WTC11 (cell line): Measurements from ENCODE around the gene CD19. TPM values are rescaled to one million over a fixed set of nuclear protein-coding genes. Genes with fewer than 3 reads are reported as not detected.

Experiments
- ATAC-seq: fragments of 200-7000 bp; cut with Tn5 transposase; 2 replicates; pipeline ENCODE4 v1.10.0; 2021; ENCODE audit warnings: mild to moderate bottlenecking, moderate library complexity
- CTCF ChIA-PET: fragments of 300-600 bp; sonication (Branson Sonifier 250); formaldehyde crosslinking; loops from one replicate; lab custom pipeline; 2021; ENCODE audit warnings: antibody characterized with exemption; lab: Charles Lee
- POLR2A ChIA-PET: fragments of 350-600 bp; sonication (Branson Sonifier 250); formaldehyde crosslinking; loops from one replicate; lab custom pipeline; 2021; ENCODE audit warnings: antibody characterized with exemption; lab: Charles Lee
- DNase-seq: peaks from one replicate; pipeline ENCODE4 v3.0.0; 2021; ENCODE audit warnings: low spot score
- H3K27ac Mint-ChIP-seq: 2 replicates; pipeline ENCODE4 v1.8.0; 2021; ENCODE audit warnings: mixed read lengths
- H3K27me3 Mint-ChIP-seq: 2 replicates; pipeline ENCODE4 v1.8.0; 2021; ENCODE audit warnings: low read depth, mild to moderate bottlenecking, moderate library complexity, mixed read lengths
- H3K36me3 Mint-ChIP-seq: 2 replicates; pipeline ENCODE4 v1.8.0; 2021; ENCODE audit warnings: mixed read lengths
- H3K4me1 Mint-ChIP-seq: 2 replicates; pipeline ENCODE4 v1.8.0; 2022; ENCODE audit warnings: mixed read lengths
- H3K4me3 Mint-ChIP-seq: 2 replicates; pipeline ENCODE4 v1.8.0; 2021; ENCODE audit warnings: mild to moderate bottlenecking, moderate library complexity, mixed read lengths
- H3K9me3 Mint-ChIP-seq: 2 replicates; pipeline ENCODE4 v1.8.0; 2021; ENCODE audit warnings: mixed read lengths
- EMX1 ChIP-seq: fragments of 250-450 bp; sonication (Bioruptor Pico); IDR thresholded peaks from 2 replicates; pipeline ENCODE4 v1.8.0; 2021; ENCODE audit warnings: mild to moderate bottlenecking
- ESRRA ChIP-seq: sonication (generic); formaldehyde crosslinking; IDR thresholded peaks from 2 replicates; pipeline ENCODE4 v1.8.1; 2022; ENCODE audit warnings: mild to moderate bottlenecking, missing genetic modification reagents, borderline replicate concordance
- FOXK1 ChIP-seq: sonication (generic); formaldehyde crosslinking; IDR thresholded peaks from 2 replicates; pipeline ENCODE4 v1.8.0; 2022; ENCODE audit warnings: mild to moderate bottlenecking, moderate library complexity, missing genetic modification reagents
- HMGA2 ChIP-seq: fragments of 250-450 bp; sonication (Bioruptor Pico); IDR thresholded peaks from 2 replicates; pipeline ENCODE4 v1.4.0; 2021; ENCODE audit warnings: mild to moderate bottlenecking, moderate library complexity
- JAZF1 ChIP-seq: fragments of 250-450 bp; sonication (Bioruptor Pico); IDR thresholded peaks from 2 replicates; pipeline ENCODE4 v1.9.0; 2021; ENCODE audit warnings: moderate library complexity, mild to moderate bottlenecking, inconsistent platforms
- KAT7 ChIP-seq: sonication (generic); formaldehyde crosslinking; IDR thresholded peaks from 2 replicates; pipeline ENCODE4 v1.8.1; 2023; ENCODE audit warnings: missing genetic modification reagents, mild to moderate bottlenecking, borderline replicate concordance
- NFYB ChIP-seq: sonication (generic); formaldehyde crosslinking; conservative IDR thresholded peaks from 2 replicates; pipeline ENCODE4 v1.8.0; 2022; ENCODE audit warnings: low read depth, missing genetic modification reagents
- NR2C2 ChIP-seq: sonication (generic); formaldehyde crosslinking; IDR thresholded peaks from 2 replicates; pipeline ENCODE4 v1.8.0; 2022; ENCODE audit warnings: mild to moderate bottlenecking, missing genetic modification reagents
- PRRX2 ChIP-seq: fragments of 250-450 bp; sonication (Bioruptor Pico); IDR thresholded peaks from 2 replicates; pipeline ENCODE4 v1.8.0; 2021; ENCODE audit warnings: mild to moderate bottlenecking
- SOX15 ChIP-seq: fragments of 250-450 bp; sonication (Bioruptor Pico); IDR thresholded peaks from 2 replicates; pipeline ENCODE4 v1.9.0; 2021; ENCODE audit warnings: mild to moderate bottlenecking
- SP1 ChIP-seq: sonication (generic); formaldehyde crosslinking; conservative IDR thresholded peaks from 2 replicates; pipeline ENCODE4 v1.8.1; 2022; ENCODE audit warnings: missing genetic modification reagents
- TEAD1 ChIP-seq: sonication (generic); formaldehyde crosslinking; IDR thresholded peaks from 2 replicates; pipeline ENCODE4 v1.8.0; 2022; ENCODE audit warnings: mild to moderate bottlenecking, missing genetic modification reagents
- TEAD4 ChIP-seq: sonication (generic); formaldehyde crosslinking; IDR thresholded peaks from 2 replicates; pipeline ENCODE4 v1.8.0; 2022; ENCODE audit warnings: mild to moderate bottlenecking, missing genetic modification reagents
- TP53 ChIP-seq: sonication (generic); formaldehyde crosslinking; IDR thresholded peaks from 2 replicates; pipeline ENCODE4 v1.8.1; 2023; ENCODE audit warnings: mild to moderate bottlenecking, missing genetic modification reagents
- ZNF423 ChIP-seq: fragments of 250-450 bp; sonication (Bioruptor Pico); IDR thresholded peaks from 2 replicates; pipeline ENCODE4 v2.1.2; 2022; ENCODE audit warnings: mild to moderate bottlenecking, moderate library complexity
- ZNF671 ChIP-seq: fragments of 250-450 bp; sonication (Bioruptor Pico); IDR thresholded peaks from 2 replicates; pipeline ENCODE4 v1.8.0; 2021; ENCODE audit warnings: mild to moderate bottlenecking
- total RNA-seq: library from RNA; stranded (reverse); gene quantifications from 3 replicates; pipeline ENCODE4 v1.2.3, GENCODE V29; 2021
- TF ChIP-seq, protein P1 (sequence below): sonication (generic); formaldehyde crosslinking; IDR thresholded peaks from 2 replicates; pipeline ENCODE4 v1.8.1; 2022; ENCODE audit warnings: low read depth, mild to moderate bottlenecking, moderate library complexity, missing genetic modification reagents, borderline replicate concordance
- TF ChIP-seq, protein P2 (sequence below): sonication (generic); formaldehyde crosslinking; IDR thresholded peaks from 2 replicates; pipeline ENCODE4 v1.8.0; 2022; ENCODE audit warnings: mild to moderate bottlenecking, missing genetic modification reagents
- TF ChIP-seq, protein P3 (sequence below): sonication (generic); formaldehyde crosslinking; IDR thresholded peaks from 2 replicates; pipeline ENCODE4 v1.8.1; 2022; ENCODE audit warnings: missing genetic modification reagents, borderline replicate concordance
- TF ChIP-seq, protein P4 (sequence below): sonication (generic); formaldehyde crosslinking; IDR thresholded peaks from 2 replicates; pipeline ENCODE4 v1.8.1; 2023; ENCODE audit warnings: mild to moderate bottlenecking, missing genetic modification reagents, moderate library complexity
- TF ChIP-seq, protein P5 (sequence below): fragments of 250-450 bp; sonication (Bioruptor Pico); IDR thresholded peaks from 2 replicates; pipeline ENCODE4 v2.1.2; 2022; ENCODE audit warnings: mild to moderate bottlenecking, moderate library complexity

The CD19 gene
- total RNA-seq, 1 experiment from 2014 or later: 0.90 TPM

DNA sequence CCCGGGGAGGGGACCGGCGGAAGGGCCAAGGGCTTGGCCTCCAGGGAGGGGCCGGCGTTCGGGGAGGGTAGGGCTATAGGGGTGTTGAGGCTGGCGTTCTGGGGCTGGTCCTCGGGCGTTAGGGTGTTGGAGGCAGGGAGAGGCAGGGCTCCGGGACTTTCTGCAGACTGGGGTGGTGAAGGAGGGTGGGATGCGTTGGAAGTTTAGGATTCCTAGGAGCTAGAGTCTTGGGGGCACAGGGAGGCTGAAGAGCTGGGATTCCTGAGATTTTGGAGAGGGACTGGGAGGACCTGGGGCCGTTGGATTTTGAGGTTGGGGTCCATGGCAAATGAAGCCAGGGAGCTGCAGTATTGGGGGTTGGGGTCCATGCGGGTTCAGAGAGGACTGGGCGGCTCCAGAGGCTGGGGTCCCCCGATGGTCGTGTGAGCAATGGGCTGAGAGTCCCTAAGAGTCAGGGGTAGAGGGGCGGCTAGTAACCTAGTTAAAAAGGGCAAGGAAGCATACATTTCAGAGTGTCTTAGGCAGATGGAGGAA, 19.7 kb downstream of the CD19 start:
- no peak for TF ChIP-seq KAT7 (CRISPR knock-in tag)
- TF ChIP-seq PRRX2 (CRISPR knock-in tag): no peak
- TF ChIP-seq ZNF423 (CRISPR knock-in tag): no peak
- TF ChIP-seq FOXK1 (CRISPR knock-in tag): no peak
- TF ChIP-seq NR2C2: no peak
- TF ChIP-seq, protein P1, sequence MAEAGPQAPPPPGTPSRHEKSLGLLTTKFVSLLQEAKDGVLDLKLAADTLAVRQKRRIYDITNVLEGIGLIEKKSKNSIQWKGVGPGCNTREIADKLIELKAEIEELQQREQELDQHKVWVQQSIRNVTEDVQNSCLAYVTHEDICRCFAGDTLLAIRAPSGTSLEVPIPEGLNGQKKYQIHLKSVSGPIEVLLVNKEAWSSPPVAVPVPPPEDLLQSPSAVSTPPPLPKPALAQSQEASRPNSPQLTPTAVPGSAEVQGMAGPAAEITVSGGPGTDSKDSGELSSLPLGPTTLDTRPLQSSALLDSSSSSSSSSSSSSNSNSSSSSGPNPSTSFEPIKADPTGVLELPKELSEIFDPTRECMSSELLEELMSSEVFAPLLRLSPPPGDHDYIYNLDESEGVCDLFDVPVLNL (CRISPR knock-in tag): no peak
- no peak for TF ChIP-seq TP53
- TF ChIP-seq ZNF671: no peak
- TF ChIP-seq, protein P2, sequence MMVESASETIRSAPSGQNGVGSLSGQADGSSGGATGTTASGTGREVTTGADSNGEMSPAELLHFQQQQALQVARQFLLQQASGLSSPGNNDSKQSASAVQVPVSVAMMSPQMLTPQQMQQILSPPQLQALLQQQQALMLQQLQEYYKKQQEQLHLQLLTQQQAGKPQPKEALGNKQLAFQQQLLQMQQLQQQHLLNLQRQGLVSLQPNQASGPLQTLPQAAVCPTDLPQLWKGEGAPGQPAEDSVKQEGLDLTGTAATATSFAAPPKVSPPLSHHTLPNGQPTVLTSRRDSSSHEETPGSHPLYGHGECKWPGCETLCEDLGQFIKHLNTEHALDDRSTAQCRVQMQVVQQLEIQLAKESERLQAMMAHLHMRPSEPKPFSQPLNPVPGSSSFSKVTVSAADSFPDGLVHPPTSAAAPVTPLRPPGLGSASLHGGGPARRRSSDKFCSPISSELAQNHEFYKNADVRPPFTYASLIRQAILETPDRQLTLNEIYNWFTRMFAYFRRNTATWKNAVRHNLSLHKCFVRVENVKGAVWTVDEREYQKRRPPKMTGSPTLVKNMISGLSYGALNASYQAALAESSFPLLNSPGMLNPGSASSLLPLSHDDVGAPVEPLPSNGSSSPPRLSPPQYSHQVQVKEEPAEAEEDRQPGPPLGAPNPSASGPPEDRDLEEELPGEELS: no peak
- no peak for TF ChIP-seq SP1 (CRISPR knock-in tag)
- TF ChIP-seq, protein P3, sequence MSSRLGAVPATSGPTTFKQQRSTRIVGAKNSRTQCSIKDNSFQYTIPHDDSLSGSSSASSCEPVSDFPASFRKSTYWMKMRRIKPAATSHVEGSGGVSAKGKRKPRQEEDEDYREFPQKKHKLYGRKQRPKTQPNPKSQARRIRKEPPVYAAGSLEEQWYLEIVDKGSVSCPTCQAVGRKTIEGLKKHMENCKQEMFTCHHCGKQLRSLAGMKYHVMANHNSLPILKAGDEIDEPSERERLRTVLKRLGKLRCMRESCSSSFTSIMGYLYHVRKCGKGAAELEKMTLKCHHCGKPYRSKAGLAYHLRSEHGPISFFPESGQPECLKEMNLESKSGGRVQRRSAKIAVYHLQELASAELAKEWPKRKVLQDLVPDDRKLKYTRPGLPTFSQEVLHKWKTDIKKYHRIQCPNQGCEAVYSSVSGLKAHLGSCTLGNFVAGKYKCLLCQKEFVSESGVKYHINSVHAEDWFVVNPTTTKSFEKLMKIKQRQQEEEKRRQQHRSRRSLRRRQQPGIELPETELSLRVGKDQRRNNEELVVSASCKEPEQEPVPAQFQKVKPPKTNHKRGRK (CRISPR knock-in tag): no peak
- TF ChIP-seq TEAD4 (CRISPR knock-in tag): no peak
- DNase-seq: peak; percentile 41
- Mint-ChIP-seq H3K9me3 (no peaks in the 10 kb centered on the region), H3K4me1 (peaks cover 10% of the 10 kb centered on the region), H3K27me3 (peaks cover 2% of the 10 kb centered on the region; the same call in 1 of the 2 replicates), H3K27ac (peak overlapping the region; percentile 74; the same call in 1 of the 2 replicates), H3K4me3 (peak overlapping the region; percentile 94), H3K36me3 (peaks cover 43% of the 10 kb centered on the region)
- ATAC-seq: no peak
- CTCF ChIA-PET: interaction anchor here (1.3 to 2.3 kb wide), 3 partner anchors 22 to 76 kb away, joined by 4 to 12 read pairs (median 5); partner anchors contain the start of gene SPNS1
- POLR2A ChIA-PET: interaction anchor here (1.0 kb wide), 1 partner anchor 26 kb away, joined by 3 read pairs; no protein-coding TSS in a partner anchor

DNA sequence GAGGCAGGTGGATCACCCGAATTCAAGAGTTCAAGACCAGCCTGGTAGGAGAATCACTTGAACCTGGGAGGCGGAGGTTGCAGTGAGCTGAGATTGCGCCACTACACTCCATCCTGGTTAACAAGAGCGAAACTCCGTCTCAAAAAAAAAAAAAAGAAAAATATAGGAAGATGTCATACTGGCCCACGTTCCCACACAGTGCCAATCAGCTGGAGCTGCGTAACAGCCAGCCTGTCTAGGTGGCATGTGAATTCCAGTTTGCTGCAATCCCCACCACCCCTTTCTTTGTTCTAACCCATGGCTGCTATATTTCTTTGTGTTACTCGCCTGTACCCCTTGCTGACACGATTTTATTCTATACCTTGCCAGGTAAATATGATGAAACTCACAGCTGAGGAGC, 26.4 kb downstream of the CD19 start:
- CTCF ChIA-PET: no interaction called here
- Mint-ChIP-seq H3K9me3 (no peaks in the 10 kb centered on the region), H3K27me3 (no peaks in the 10 kb centered on the region), H3K4me3 (no peak overlapping the region), H3K27ac (no peak overlapping the region), H3K36me3 (peaks cover 73% of the 10 kb centered on the region), H3K4me1 (no peaks in the 10 kb centered on the region)
- POLR2A ChIA-PET: no interaction called here
- TF ChIP-seq HMGA2 (no peak), TEAD4 (CRISPR knock-in tag) (no peak), TEAD1 (no peak), NFYB (CRISPR knock-in tag) (no peak), ESRRA (CRISPR knock-in tag) (no peak), JAZF1 (CRISPR knock-in tag) (no peak), EMX1 (CRISPR knock-in tag) (no peak), TP53 (no peak), SOX15 (no peak)
- TF ChIP-seq, protein P4, sequence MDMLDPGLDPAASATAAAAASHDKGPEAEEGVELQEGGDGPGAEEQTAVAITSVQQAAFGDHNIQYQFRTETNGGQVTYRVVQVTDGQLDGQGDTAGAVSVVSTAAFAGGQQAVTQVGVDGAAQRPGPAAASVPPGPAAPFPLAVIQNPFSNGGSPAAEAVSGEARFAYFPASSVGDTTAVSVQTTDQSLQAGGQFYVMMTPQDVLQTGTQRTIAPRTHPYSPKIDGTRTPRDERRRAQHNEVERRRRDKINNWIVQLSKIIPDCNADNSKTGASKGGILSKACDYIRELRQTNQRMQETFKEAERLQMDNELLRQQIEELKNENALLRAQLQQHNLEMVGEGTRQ (CRISPR knock-in tag): no peak
- TF ChIP-seq, protein P5, sequence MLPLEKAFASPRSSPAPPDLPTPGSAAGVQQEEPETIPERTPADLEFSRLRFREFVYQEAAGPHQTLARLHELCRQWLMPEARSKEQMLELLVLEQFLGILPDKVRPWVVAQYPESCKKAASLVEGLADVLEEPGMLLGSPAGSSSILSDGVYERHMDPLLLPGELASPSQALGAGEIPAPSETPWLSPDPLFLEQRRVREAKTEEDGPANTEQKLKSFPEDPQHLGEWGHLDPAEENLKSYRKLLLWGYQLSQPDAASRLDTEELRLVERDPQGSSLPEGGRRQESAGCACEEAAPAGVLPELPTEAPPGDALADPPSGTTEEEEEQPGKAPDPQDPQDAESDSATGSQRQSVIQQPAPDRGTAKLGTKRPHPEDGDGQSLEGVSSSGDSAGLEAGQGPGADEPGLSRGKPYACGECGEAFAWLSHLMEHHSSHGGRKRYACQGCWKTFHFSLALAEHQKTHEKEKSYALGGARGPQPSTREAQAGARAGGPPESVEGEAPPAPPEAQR (CRISPR knock-in tag): no peak
- ATAC-seq: no peak
- DNase-seq: no peak
